ENCODE measurements around the gene SLC7A6.

The SLC7A6 gene

GRCh38 chr16:68338326-68339119, 74.2 kb downstream of the SLC7A6 start:
- no peak for DNase-seq (ENCODE audit: extremely low read depth in 1 of 2, low read depth in 1 of 2)

GRCh38 chr16:68339214-68339613, 74.9 kb downstream of the SLC7A6 start:
- no peak for DNase-seq (ENCODE audit: extremely low read depth in 1 of 2, low read depth in 1 of 2)

GRCh38 chr16:68342620-68343019, 78.3 kb downstream of the SLC7A6 start:
- DNase-seq (ENCODE audit: extremely low read depth in 1 of 2, low read depth in 1 of 2): no peak

GRCh38 chr16:68343137-68343536, 78.8 kb downstream of the SLC7A6 start:
- DNase-seq (ENCODE audit: extremely low read depth in 1 of 2, low read depth in 1 of 2): no peak

- no peak for DNase-seq (ENCODE audit: extremely low read depth in 1 of 2, low read depth in 1 of 2)
Observed at GRCh38 chr16:68344252-68344651, 79.9 kb downstream of the SLC7A6 start.

- DNase-seq (ENCODE audit: extremely low read depth in 1 of 2, low read depth in 1 of 2): no peak
Observed at GRCh38 chr16:68345351-68345810, 81.1 kb downstream of the SLC7A6 start.

- no peak for DNase-seq (ENCODE audit: extremely low read depth in 1 of 2, low read depth in 1 of 2)
Observed at GRCh38 chr16:68345958-68346635, 81.8 kb downstream of the SLC7A6 start.

GRCh38 chr16:68346892-68347480, 82.7 kb downstream of the SLC7A6 start:
- DNase-seq (ENCODE audit: extremely low read depth in 1 of 2, low read depth in 1 of 2): no peak

- DNase-seq (ENCODE audit: extremely low read depth in 1 of 2, low read depth in 1 of 2): no peak
Observed at GRCh38 chr16:68347605-68348004, 83.3 kb downstream of the SLC7A6 start.

- DNase-seq (ENCODE audit: extremely low read depth in 1 of 2, low read depth in 1 of 2): no peak
Observed at GRCh38 chr16:68348639-68349445, 84.5 kb downstream of the SLC7A6 start.

GRCh38 chr16:68349838-68350410, 85.6 kb downstream of the SLC7A6 start:
- DNase-seq (ENCODE audit: extremely low read depth in 1 of 2, low read depth in 1 of 2): no peak

- no peak for DNase-seq (ENCODE audit: extremely low read depth in 1 of 2, low read depth in 1 of 2)
Observed at GRCh38 chr16:68350813-68351350, 86.6 kb downstream of the SLC7A6 start.
